GM12873 (cell line): ENCODE measurements around the gene IFNA4.
"Not testable (repeated sequence)": the region's sequence is repeated elsewhere in the genome, so short reads cannot be mapped to it uniquely, and the experiment has no call there.

ENCODE experiments used
- CTCF ChIP-seq: IDR thresholded peaks from 2 replicates; pipeline ENCODE4 v1.5.1; 2012; ENCODE audit warnings: low read depth, mild to moderate bottlenecking, moderate library complexity, low read length, control low read depth; ENCODE audit not compliant: insufficient read depth; ENCODE audit errors: missing control alignments

The IFNA4 gene

DNA sequence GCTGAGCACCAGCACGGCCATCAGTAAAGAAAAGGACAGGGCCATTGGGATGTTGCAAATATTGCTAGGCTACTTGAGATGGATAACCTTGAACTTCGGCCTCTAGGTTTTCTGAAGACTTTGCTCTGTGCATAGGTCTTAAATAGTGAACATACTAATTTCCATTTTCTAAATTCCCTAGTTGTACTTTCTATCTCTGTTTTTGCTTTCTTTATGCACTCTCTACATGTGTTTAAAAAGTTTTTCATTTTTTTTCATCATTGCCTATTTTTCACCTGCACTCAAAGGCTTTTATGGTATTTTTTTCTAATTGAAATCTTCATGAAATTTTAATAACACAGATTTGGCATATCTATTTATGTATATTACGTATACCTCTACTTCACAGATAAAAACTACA, at the start of gene IFNA4:
Gene IFNA4 (minus strand): TSS at position 101 of the 400 bp plus-strand sequence. CDS start 56 bp downstream, at position 45.
- not testable (repeated sequence) for TF ChIP-seq CTCF

DNA sequence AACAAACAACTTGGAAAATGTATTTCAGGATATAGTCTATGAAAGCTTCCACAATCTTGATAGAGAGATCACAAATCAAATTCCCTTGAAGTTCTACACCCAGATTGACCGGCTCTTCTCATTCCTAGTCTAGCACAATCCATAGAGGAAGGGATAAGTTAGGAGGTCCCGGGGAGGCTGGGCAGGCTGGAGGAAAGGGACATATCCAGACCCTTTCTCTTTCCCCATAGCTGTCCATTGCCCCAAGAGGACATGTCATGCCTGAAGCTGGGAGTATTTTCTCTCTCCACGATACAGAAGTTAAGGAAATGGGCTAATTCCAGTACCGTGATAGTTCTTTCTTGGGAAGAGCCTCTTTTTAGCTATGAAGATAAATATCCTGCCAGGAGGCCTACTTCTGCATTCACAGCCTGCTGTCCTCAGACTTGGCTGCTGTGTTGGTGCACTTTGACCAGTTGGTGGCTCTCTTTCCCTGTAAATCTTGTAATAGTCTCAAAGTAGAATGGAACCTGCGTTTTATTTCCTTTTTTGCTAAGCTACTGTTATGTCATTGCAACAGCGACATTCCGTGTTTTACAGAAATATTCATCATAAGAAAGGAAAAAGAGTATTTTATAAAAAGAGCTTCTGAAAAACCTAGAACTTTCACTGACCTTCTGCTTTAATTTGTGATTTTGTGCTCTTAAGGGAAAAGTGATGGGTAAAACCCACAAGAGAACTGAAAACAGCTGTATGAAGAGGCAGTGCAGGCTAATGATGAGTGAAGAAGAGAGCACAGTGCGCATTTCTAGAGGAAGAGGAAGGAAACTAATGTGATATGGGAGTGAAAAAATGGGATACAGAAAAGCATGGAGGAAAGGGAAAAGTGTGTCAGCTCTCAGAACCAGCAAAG, 48.3 kb upstream of the IFNA4 start:
- peak; percentile 71 for TF ChIP-seq CTCF

DNA sequence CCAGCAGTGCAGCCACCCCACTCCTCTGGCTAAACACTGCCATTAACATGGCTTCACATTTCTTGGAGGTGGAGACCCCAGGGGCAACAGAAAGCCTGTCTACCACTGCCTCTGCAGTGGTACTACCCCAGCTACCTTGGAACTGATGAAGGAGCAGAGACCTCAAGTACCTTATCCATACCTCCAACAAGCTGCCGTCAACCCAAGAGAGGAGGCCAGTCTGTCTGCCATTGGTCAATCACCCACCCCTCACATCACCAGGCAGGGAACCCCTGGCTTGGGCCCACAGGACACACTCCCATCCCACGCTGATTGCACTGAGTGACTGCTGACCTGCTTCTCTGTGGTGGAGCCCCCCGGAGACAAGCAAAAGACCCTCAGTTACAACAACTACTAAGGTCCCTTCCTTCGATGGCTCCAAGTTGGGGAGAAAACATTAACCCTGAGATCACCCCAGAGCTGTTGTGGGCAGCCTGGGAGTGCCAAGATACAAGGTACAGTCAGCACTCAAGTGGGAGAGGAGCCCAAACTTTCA, 46.8 kb upstream of the IFNA4 start:
- no peak for TF ChIP-seq CTCF

DNA sequence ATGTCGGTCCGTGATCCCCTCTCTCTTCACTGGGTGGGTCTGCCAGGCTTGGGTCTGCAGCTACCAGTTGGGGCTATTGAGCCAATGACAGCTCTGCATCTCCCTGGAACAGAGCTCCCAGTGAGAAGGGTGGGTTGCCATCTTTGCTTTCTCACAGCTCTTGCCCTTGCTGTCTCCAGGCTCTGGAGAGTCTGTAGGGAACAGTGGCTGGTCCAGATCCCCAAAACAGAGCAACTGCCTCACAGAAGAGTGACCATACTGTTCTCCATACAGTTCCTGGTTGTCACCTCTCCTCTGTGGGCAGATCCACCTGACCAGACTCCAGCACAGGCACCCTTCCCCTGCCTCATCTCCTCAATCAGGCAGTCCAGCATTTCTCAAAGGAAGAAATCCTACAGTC, 45.9 kb upstream of the IFNA4 start:
- no peak for TF ChIP-seq CTCF

DNA sequence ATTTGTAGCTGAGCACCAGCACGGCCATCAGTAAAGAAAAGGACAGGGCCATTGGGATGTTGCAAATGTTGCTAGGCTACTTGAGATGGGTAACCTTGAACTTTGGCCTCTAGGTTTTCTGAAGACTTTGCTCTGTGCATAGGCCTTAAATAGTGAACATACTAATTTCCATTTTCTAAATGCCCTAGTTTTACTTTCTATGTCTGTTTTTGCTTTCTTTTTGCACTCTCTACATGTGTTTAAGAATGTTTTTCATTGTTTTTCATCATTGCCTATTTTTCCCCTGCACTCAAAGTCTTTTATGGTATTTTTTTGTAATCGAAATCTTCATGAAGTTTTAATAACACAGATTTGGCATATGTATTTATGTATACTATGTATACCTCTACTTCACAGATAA, 40.7 kb upstream of the IFNA4 start, which contains the start of gene IFNA17:
Gene IFNA17 (minus strand): TSS at position 101 of the 400 bp plus-strand sequence. CDS start 49 bp downstream, at position 52.
- TF ChIP-seq CTCF, result no peak

GRCh38 chr9:21217211-21217610, 29.8 kb upstream of the IFNA4 start, which contains the start of gene IFNA16:
IFNA16 (minus strand) TSS chr9:21217311; CDS start chr9:21217305, 6 bp downstream.
- not testable (repeated sequence) for TF ChIP-seq CTCF

DNA sequence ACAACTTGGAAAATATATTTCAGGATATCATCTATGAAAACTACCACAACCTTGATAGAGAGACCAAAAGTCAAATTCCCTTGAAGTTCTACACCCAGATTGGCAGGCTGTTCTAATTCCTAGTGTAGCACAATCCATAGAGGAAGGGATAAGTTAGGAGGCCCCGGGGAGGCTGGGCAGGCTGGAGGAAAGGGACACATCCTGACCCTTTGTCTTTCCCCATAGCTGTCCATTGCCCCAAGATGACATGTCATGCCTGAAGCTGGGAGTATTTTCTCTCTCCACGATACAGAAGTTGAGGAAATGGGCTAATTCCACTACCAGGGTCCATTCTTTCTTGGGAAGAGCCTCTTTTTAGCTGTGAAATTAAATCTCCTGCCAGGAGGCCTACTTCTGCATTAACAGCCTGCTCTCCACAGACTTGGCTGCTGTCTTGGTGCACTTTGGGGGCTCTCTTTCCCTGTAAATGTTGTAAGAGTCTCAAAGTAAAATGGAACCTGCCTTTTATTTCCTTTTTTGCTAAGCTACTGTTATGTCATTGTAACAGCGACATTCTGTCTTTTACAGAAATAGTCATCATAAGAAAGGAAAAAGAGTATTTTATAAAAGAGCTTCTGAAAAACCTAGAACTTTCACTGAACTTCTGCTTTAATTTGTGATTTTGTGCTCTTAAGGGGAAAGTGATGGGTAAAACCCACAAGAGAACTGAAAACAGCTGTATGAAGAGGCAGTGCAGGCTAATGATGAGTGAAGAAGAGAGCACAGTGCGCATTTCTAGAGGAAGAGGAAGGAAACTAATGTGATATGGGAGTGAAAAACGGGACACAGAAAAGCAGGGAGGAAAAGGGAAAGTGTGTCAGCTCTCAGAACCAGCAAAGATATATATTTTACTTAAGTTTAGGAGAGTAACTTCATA, 26.3 kb upstream of the IFNA4 start:
- TF ChIP-seq CTCF, result peak; percentile 64
